SK-N-SH (cell line): ENCODE measurements around the gene UBL4B. TPM values are rescaled to one million over a fixed set of nuclear protein-coding genes. Genes with fewer than 3 reads are reported as not detected.

ENCODE experiments used
- CTCF ChIA-PET: fragments of 300-600, 350-600 bp; formaldehyde crosslinking; extraction: SDS; loops from one replicate; lab custom pipeline; 2021; lab: Yijun Ruan, JAX
- POLR2A ChIA-PET: fragments of 350-600 bp; sonication (Branson Sonifier 250); formaldehyde crosslinking; extraction: SDS; loops from one replicate; lab custom pipeline; 2020; ENCODE audit warnings: antibody characterized with exemption, inconsistent platforms; lab: Yijun Ruan, JAX
- DNase-seq: peaks from one replicate; pipeline ENCODE4 v3.0.0; 2012
- H2AFZ ChIP-seq: fragments of 200-600 bp; sonication (generic); 2 replicates; pipeline ENCODE4 v1.8.1; 2016; ENCODE audit warnings: antibody characterized with exemption, mild to moderate bottlenecking, low read depth
- H3F3A ChIP-seq: fragments of 200-600 bp; sonication (generic); replicated peaks from 2 replicates; pipeline ENCODE3; 2016; ENCODE audit warnings: antibody characterized with exemption, mild to moderate bottlenecking; ENCODE audit not compliant: insufficient read depth
- H3K27ac ChIP-seq, 2 experiments: fragments of 200-500 bp in 1 of 2; fragments of 200-600 bp in 1 of 2; sonication (Bioruptor generic) in 1 of 2; sonication (generic), shearing (Covaris generic) in 1 of 2; 2 replicates each; pipeline versions ENCODE4 v1.5.1 to v1.6.1; 2014 to 2016; ENCODE audit warnings: low read depth in 2 of 2, inconsistent platforms in 1 of 2, low read length in 1 of 2, mild to moderate bottlenecking in 1 of 2, mixed read lengths in 1 of 2
- H3K27me3 ChIP-seq: fragments of 200-600 bp; sonication (generic), shearing (Covaris generic); 2 replicates; pipeline ENCODE4 v1.6.1; 2016; ENCODE audit warnings: mixed run types; ENCODE audit not compliant: insufficient read depth
- H3K36me3 ChIP-seq, 2 experiments: fragments of 200-500 bp in 1 of 2; fragments of 200-600 bp in 1 of 2; sonication (Bioruptor generic) in 1 of 2; sonication (generic) in 1 of 2; replicated peaks in 1 of 2; 2 replicates each; pipeline versions ENCODE3 to v1.5.1; 2014 to 2016; ENCODE audit warnings: low read length in 1 of 2, mild to moderate bottlenecking in 1 of 2; ENCODE audit not compliant: insufficient read depth in 2 of 2, control insufficient read depth in 1 of 2
- H3K4me1 ChIP-seq, 2 experiments: fragments of 200-500 bp in 1 of 2; fragments of 200-600 bp in 1 of 2; sonication (Bioruptor generic) in 1 of 2; sonication (generic), shearing (Covaris generic) in 1 of 2; 2 replicates each; pipeline versions ENCODE4 v1.5.1 to v1.6.1; 2014 to 2016; ENCODE audit warnings: low read depth in 1 of 2, low read length in 1 of 2, mixed run types in 1 of 2; ENCODE audit not compliant: insufficient read depth in 2 of 2, control insufficient read depth in 1 of 2
- H3K4me2 ChIP-seq: fragments of 200-600 bp; sonication (generic), shearing (Covaris generic); 2 replicates; pipeline ENCODE4 v1.6.1; 2017; ENCODE audit warnings: mixed run types
- H3K4me3 ChIP-seq, 2 experiments: fragments of 200-500 bp in 1 of 2; fragments of 200-600 bp in 1 of 2; sonication (Bioruptor generic) in 1 of 2; sonication (generic), shearing (Covaris generic) in 1 of 2; 2 replicates each; pipeline versions ENCODE4 v1.5.1 to v1.8.1; 2014 to 2016; ENCODE audit warnings: low read depth in 2 of 2, inconsistent platforms in 1 of 2, low read length in 1 of 2, mild to moderate bottlenecking in 1 of 2, mixed read lengths in 1 of 2, moderate library complexity in 1 of 2
- H3K79me2 ChIP-seq: fragments of 200-600 bp; sonication (generic); 2 replicates; pipeline ENCODE4 v1.8.1; 2017; ENCODE audit warnings: mild to moderate bottlenecking; ENCODE audit not compliant: insufficient read depth
- H3K9ac ChIP-seq: fragments of 200-600 bp; sonication (generic); 2 replicates; pipeline ENCODE4 v1.6.1; 2017; ENCODE audit warnings: mixed run types
- H3K9me2 ChIP-seq: fragments of 200-600 bp; sonication (generic); 2 replicates; pipeline ENCODE4 v1.6.1; 2017; ENCODE audit warnings: mixed run types
- H3K9me3 ChIP-seq: fragments of 200-600 bp; sonication (generic); 2 replicates; pipeline ENCODE4 v1.6.1; 2017; ENCODE audit warnings: mixed run types, mild to moderate bottlenecking, moderate library complexity
- H4K20me1 ChIP-seq: fragments of 200-600 bp; sonication (generic); 2 replicates; pipeline ENCODE4 v1.6.1; 2017; ENCODE audit warnings: mild to moderate bottlenecking, mixed run types; ENCODE audit not compliant: insufficient read depth
- CHD2 ChIP-seq: fragments of 150-350 bp; IDR thresholded peaks from 2 replicates; pipeline ENCODE4 v1.6.1; 2018; ENCODE audit warnings: low read length; ENCODE audit not compliant: partially characterized antibody
- EP300 ChIP-seq, 2 experiments: IDR thresholded peaks; 2 replicates each; pipeline versions ENCODE4 v1.4.0 to v1.6.1; 2012; ENCODE audit warnings: borderline replicate concordance in 1 of 2, low read depth in 1 of 2, low read length in 1 of 2
- FOXJ3 ChIP-seq: sonication (generic); formaldehyde crosslinking; IDR thresholded peaks from 2 replicates; pipeline ENCODE4 v1.5.1; 2020; ENCODE audit warnings: mild to moderate bottlenecking, missing genetic modification reagents
- MXI1 ChIP-seq: IDR thresholded peaks from 2 replicates; pipeline ENCODE4 v1.6.1; 2012; ENCODE audit warnings: mild to moderate bottlenecking, low read depth, low read length, improper control_type of control experiment
- NFIC ChIP-seq: IDR thresholded peaks from 2 replicates; pipeline ENCODE4 v1.4.0; 2012; ENCODE audit warnings: borderline replicate concordance
- RCOR1 ChIP-seq: fragments of 150-350 bp; IDR thresholded peaks from 2 replicates; pipeline ENCODE4 v1.6.1; 2017; ENCODE audit warnings: antibody characterized with exemption, low read length
- RFX5 ChIP-seq: IDR thresholded peaks from 2 replicates; pipeline ENCODE4 v1.6.1; 2012; ENCODE audit warnings: mild to moderate bottlenecking, improper control_type of control experiment, low read length
- SMC3 ChIP-seq: IDR thresholded peaks from 2 replicates; pipeline ENCODE4 v1.6.1; 2012; ENCODE audit warnings: low read depth, low read length, improper control_type of control experiment
- TAF1 ChIP-seq: IDR thresholded peaks from 2 replicates; pipeline ENCODE4 v1.6.1; 2012; ENCODE audit warnings: low read depth, mild to moderate bottlenecking, low read length, moderate library complexity, borderline replicate concordance
- USF2 ChIP-seq: fragments of 150-350 bp; IDR thresholded peaks from 2 replicates; pipeline ENCODE4 v1.6.1; 2017; ENCODE audit warnings: antibody characterized with exemption, low read length, low read depth, borderline replicate concordance
- WGBS: methylation state at CpG from one replicate; pipeline ENCODE4 v1.1.6; 2017; ENCODE audit warnings: low lambda C conversion rate; 5-methylcytosine and 5-hydroxymethylcytosine counted together
- polyA plus RNA-seq, 3 experiments: library from polyadenylated mRNA; depleted of rRNA; stranded (reverse); fragments of >200 nt; gene quantifications; 2 replicates each; pipeline ENCODE4 v1.2.3, GENCODE V29; 2012
- TF ChIP-seq, protein P1 (sequence below): IDR thresholded peaks from 2 replicates; pipeline ENCODE4; 2012

Gene UBL4B
- polyA plus RNA-seq, 1 of the 3 experiments (the other 2 are of a cell fraction): not detected

GRCh38 chr1:110067479-110067892 lies 44.8 kb upstream of the UBL4B start:
- TF ChIP-seq TAF1 (no peak), CHD2 (no peak), MXI1 (no peak)
- TF ChIP-seq, all 33 proteins: peak for 0
- no peak for DNase-seq
- H3K79me2 ChIP-seq: no peaks in the 10 kb centered on the region
- H3K9me2 ChIP-seq: no peaks in the 10 kb centered on the region
- ChIA-PET POLR2A (no interaction called here), CTCF (interaction anchor here (1.3 to 42.0 kb wide), 2 partner anchors 14 to 33 kb away, joined by 4 to 1768 read pairs; partner anchors contain the start of gene UBL4B)
- H2AFZ ChIP-seq: no peak overlapping the region
- H3K36me3 ChIP-seq: no peaks in the 10 kb centered on the region
- no peaks in the 10 kb centered on the region for H3F3A ChIP-seq
- no peaks in the 10 kb centered on the region for H4K20me1 ChIP-seq
- H3K9ac ChIP-seq: no peak overlapping the region
- H3K27ac ChIP-seq: no peak overlapping the region
- no peaks in the 10 kb centered on the region for H3K9me3 ChIP-seq
- H3K4me1 ChIP-seq: peaks cover 0 to 35% of the 10 kb centered on the region in 2 experiments; a peak in 3 of 4 replicates
- H3K4me2 ChIP-seq: no peak overlapping the region
- no peak overlapping the region for H3K4me3 ChIP-seq
- H3K27me3 ChIP-seq: no peaks in the 10 kb centered on the region; the same call in 1 of the 2 replicates
- WGBS: 95% methylated on average over 11 of the region's 23 CpGs

- H3K4me3 ChIP-seq: no peak overlapping the region
- no peaks in the 10 kb centered on the region; the same call in 1 of the 2 replicates for H3K27me3 ChIP-seq
- H3K4me1 ChIP-seq: peaks cover 0 to 29% of the 10 kb centered on the region in 2 experiments; a peak in 3 of 4 replicates
- no peak overlapping the region for H3K9ac ChIP-seq
- no peaks in the 10 kb centered on the region for H3F3A ChIP-seq
- POLR2A ChIA-PET: no interaction called here
- no peak overlapping the region for H3K4me2 ChIP-seq
- no peak overlapping the region for H3K27ac ChIP-seq
- no peak for TF ChIP-seq CHD2
- TF ChIP-seq, all 33 proteins: peak for 0
- 87% methylated on average over 61 of the region's 68 CpGs for WGBS
- Histone ChIP-seq H2AFZ (no peak overlapping the region), H4K20me1 (no peaks in the 10 kb centered on the region), H3K79me2 (no peaks in the 10 kb centered on the region), H3K36me3 (no peaks in the 10 kb centered on the region), H3K9me2 (no peaks in the 10 kb centered on the region), H3K9me3 (no peaks in the 10 kb centered on the region)
- DNase-seq: no peak
- CTCF ChIA-PET: interaction anchor here (1.2 to 42.0 kb wide), 4 partner anchors 8 to 32 kb away, joined by 3 to 1768 read pairs (median 4); partner anchors contain the start of gene UBL4B
These were observed 44.2 kb upstream of the UBL4B start for GRCh38 chr1:110067893-110068645.

GRCh38 chr1:110068646-110069403 lies 43.4 kb upstream of the UBL4B start:
- POLR2A ChIA-PET: no interaction called here
- TF ChIP-seq EP300 (IDR thresholded peaks at IDR 0.05; ENCODE audit: borderline replicate concordance in 1 of 2, low read depth in 1 of 2, low read length in 1 of 2) (no peak), FOXJ3 (CRISPR knock-in tag) (no peak), SMC3 (no peak), USF2 (no peak), RFX5 (no peak), RCOR1 (no peak), NFIC (no peak), CHD2 (no peak)
- TF ChIP-seq, protein P1, sequence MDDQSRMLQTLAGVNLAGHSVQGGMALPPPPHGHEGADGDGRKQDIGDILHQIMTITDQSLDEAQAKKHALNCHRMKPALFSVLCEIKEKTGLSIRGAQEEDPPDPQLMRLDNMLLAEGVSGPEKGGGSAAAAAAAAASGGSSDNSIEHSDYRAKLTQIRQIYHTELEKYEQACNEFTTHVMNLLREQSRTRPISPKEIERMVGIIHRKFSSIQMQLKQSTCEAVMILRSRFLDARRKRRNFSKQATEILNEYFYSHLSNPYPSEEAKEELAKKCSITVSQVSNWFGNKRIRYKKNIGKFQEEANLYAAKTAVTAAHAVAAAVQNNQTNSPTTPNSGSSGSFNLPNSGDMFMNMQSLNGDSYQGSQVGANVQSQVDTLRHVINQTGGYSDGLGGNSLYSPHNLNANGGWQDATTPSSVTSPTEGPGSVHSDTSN: no peak

More at GRCh38 chr1:110068646-110069403, 43.4 kb upstream of the UBL4B start:
- H3K9me2 ChIP-seq: no peaks in the 10 kb centered on the region
- peaks cover 0 to 25% of the 10 kb centered on the region in 2 experiments; a peak in 2 of 4 replicates for H3K4me1 ChIP-seq
- no peaks in the 10 kb centered on the region; the same call in 1 of the 2 replicates for H3K27me3 ChIP-seq
- no peaks in the 10 kb centered on the region for H3F3A ChIP-seq
- H4K20me1 ChIP-seq: no peaks in the 10 kb centered on the region
- H3K27ac ChIP-seq: no peak overlapping the region
- no peak overlapping the region for H3K9ac ChIP-seq
- no peak overlapping the region for H3K4me2 ChIP-seq
- no peaks in the 10 kb centered on the region for H3K79me2 ChIP-seq
- CTCF ChIA-PET: interaction anchor here (1.2 to 42.0 kb wide), 5 partner anchors 8 to 31 kb away, joined by 3 to 1768 read pairs (median 5); partner anchors contain the start of gene UBL4B
- H3K4me3 ChIP-seq: no peak overlapping the region
- no peak overlapping the region for H2AFZ ChIP-seq
- 71% methylated on average over 55 of the region's 68 CpGs for WGBS
- no peak for DNase-seq
- H3K36me3 ChIP-seq: no peaks in the 10 kb centered on the region
- H3K9me3 ChIP-seq: no peaks in the 10 kb centered on the region
